Measurements from ENCODE around the gene RO60.

- no peak for TF ChIP-seq CTCF (IDR thresholded peaks at IDR 0.05)
- no peak for TF ChIP-seq POLR2AphosphoS5 (IDR thresholded peaks at IDR 0.05)
Observed at GRCh38 chr1:193102662-193103061, 43.2 kb downstream of the RO60 start.

Data from upper lobe of left lung (tissue), 4 donors.